HepG2 (cell line): Measurements from ENCODE around the gene ESR2. TPM values are rescaled to one million over a fixed set of nuclear protein-coding genes. Genes with fewer than 3 reads are reported as not detected.

ENCODE experiments used
- ARNT ChIP-seq: fragments of 450-650 bp; IDR thresholded peaks from 2 replicates; pipeline ENCODE4 v1.6.1; 2017
- DMAP1 ChIP-seq: IDR thresholded peaks from 2 replicates; pipeline ENCODE4 v1.6.1; 2016
- HMG20B ChIP-seq: conservative IDR thresholded peaks from 2 replicates; pipeline ENCODE4 v1.6.1; 2016; ENCODE audit warnings: missing genetic modification reagents, missing compliant biosample characterization
- HNRNPK ChIP-seq: fragments of 200-400 bp; formaldehyde crosslinking; IDR thresholded peaks from 2 replicates; pipeline ENCODE4 v1.6.1; 2018; ENCODE audit warnings: low read length, low read depth, moderate library complexity, mild to moderate bottlenecking; ENCODE audit not compliant: poor library complexity, severe bottlenecking
- KLF11 ChIP-seq: IDR thresholded peaks from 2 replicates; pipeline ENCODE4 v1.6.1; 2016; ENCODE audit warnings: missing compliant biosample characterization
- MTF2 ChIP-seq: sonication (generic); formaldehyde crosslinking; IDR thresholded peaks from 2 replicates; pipeline ENCODE4 v1.5.0; 2020; ENCODE audit warnings: missing genetic modification reagents, borderline replicate concordance
- PTBP1 ChIP-seq: fragments of 200-400 bp; formaldehyde crosslinking; IDR thresholded peaks from 2 replicates; pipeline ENCODE4 v1.6.1; 2018; ENCODE audit warnings: low read length, low read depth; ENCODE audit not compliant: poor library complexity, severe bottlenecking
- SMAD9 ChIP-seq: sonication (generic); formaldehyde crosslinking; IDR thresholded peaks from 2 replicates; pipeline ENCODE4 v1.5.1; 2020; ENCODE audit warnings: mild to moderate bottlenecking, missing genetic modification reagents
- SRSF9 ChIP-seq: fragments of 200-400 bp; formaldehyde crosslinking; IDR thresholded peaks from 2 replicates; pipeline ENCODE4 v1.6.1; 2018; ENCODE audit warnings: borderline replicate concordance, mild to moderate bottlenecking, low read depth, low read length; ENCODE audit not compliant: insufficient read depth, poor library complexity, severe bottlenecking
- SYNCRIP ChIP-seq: fragments of 200-400 bp; formaldehyde crosslinking; IDR thresholded peaks from 2 replicates; pipeline ENCODE4 v1.6.1; 2018; ENCODE audit warnings: mild to moderate bottlenecking, low read depth, low read length; ENCODE audit not compliant: insufficient read depth
- ZNF121 ChIP-seq: sonication (generic); formaldehyde crosslinking; IDR thresholded peaks from 2 replicates; pipeline ENCODE4 v1.5.0; 2020; ENCODE audit warnings: mild to moderate bottlenecking, missing genetic modification reagents
- ZNF235 ChIP-seq: sonication (generic); formaldehyde crosslinking; IDR thresholded peaks from 2 replicates; pipeline ENCODE4 v1.8.1; 2023; ENCODE audit warnings: mild to moderate bottlenecking, missing genetic modification reagents, borderline replicate concordance
- ZNF569 ChIP-seq: sonication (generic); formaldehyde crosslinking; IDR thresholded peaks from 2 replicates; pipeline ENCODE4 v1.5.0; 2020; ENCODE audit warnings: mild to moderate bottlenecking, missing genetic modification reagents, moderate library complexity, borderline replicate concordance
- ZNF616 ChIP-seq: sonication (generic); formaldehyde crosslinking; IDR thresholded peaks from 2 replicates; pipeline ENCODE4 v1.5.0; 2020; ENCODE audit warnings: low read depth, mild to moderate bottlenecking, missing genetic modification reagents
- ZNF674 ChIP-seq: sonication (generic); formaldehyde crosslinking; IDR thresholded peaks from 2 replicates; pipeline ENCODE4 v1.5.0; 2020; ENCODE audit warnings: low read depth, mild to moderate bottlenecking, missing genetic modification reagents
- ZNF724P ChIP-seq: sonication (generic); formaldehyde crosslinking; IDR thresholded peaks from 2 replicates; pipeline ENCODE4 v1.8.0; 2022; ENCODE audit warnings: missing genetic modification reagents, borderline replicate concordance
- ZZZ3 ChIP-seq: sonication (generic); formaldehyde crosslinking; IDR thresholded peaks from 2 replicates; pipeline ENCODE4 v1.4.0; 2020; ENCODE audit warnings: missing genetic modification reagents, mild to moderate bottlenecking, borderline replicate concordance
- polyA plus RNA-seq, 8 experiments: library from polyadenylated mRNA; depleted of rRNA in 3 of 8; stranded (reverse) in 7 of 8; unstranded in 1 of 8; fragments of >200 nt; fragmentation: Illumina TruSeq in 4 of 8; extraction: Trizol in 4 of 8; gene quantifications; 2 replicates each; pipeline versions ENCODE4 v1.2.1 to v1.2.3, GENCODE V29; 2011 to 2016; ENCODE audit warnings: low read depth in 4 of 8, missing spikeins in 1 of 8, mixed read lengths in 1 of 8; ENCODE audit not compliant: insufficient read depth in 1 of 8
- total RNA-seq, 5 experiments: library from RNA; depleted of rRNA; stranded (reverse); fragments of >200 nt; fragmentation: Illumina TruSeq; extraction: Trizol; gene quantifications; 2 replicates each; pipeline ENCODE4 v1.2.3, GENCODE V29; 2016; ENCODE audit warnings: low read depth in 1 of 5
- TF ChIP-seq, protein P1 (sequence below): sonication (generic); formaldehyde crosslinking; IDR thresholded peaks from 2 replicates; pipeline ENCODE4 v1.5.1; 2020; ENCODE audit warnings: missing genetic modification reagents, mild to moderate bottlenecking, borderline replicate concordance
- TF ChIP-seq, protein P2 (sequence below): sonication (generic); formaldehyde crosslinking; IDR thresholded peaks from 2 replicates; pipeline ENCODE4 v1.4.0; 2020; ENCODE audit warnings: missing genetic modification reagents
- TF ChIP-seq, protein P3 (sequence below): sonication (generic); formaldehyde crosslinking; conservative IDR thresholded peaks from 2 replicates; pipeline ENCODE4 v1.8.0; 2022; ENCODE audit warnings: low read depth, missing genetic modification reagents
- TF ChIP-seq, protein P4 (sequence below): sonication (generic); formaldehyde crosslinking; IDR thresholded peaks from 2 replicates; pipeline ENCODE4 v1.8.0; 2022; ENCODE audit warnings: mild to moderate bottlenecking, missing genetic modification reagents
- TF ChIP-seq, protein P5 (sequence below): sonication (generic); formaldehyde crosslinking; conservative IDR thresholded peaks from 2 replicates; pipeline ENCODE4 v1.5.0; 2020; ENCODE audit warnings: missing genetic modification reagents

ESR2 gene
- total and polyA plus RNA-seq, 2 of the 13 experiments (the other 11 are each of a cell fraction or from before 2014, with no cell fraction given) = 0.01 to 0.04 TPM

DNA sequence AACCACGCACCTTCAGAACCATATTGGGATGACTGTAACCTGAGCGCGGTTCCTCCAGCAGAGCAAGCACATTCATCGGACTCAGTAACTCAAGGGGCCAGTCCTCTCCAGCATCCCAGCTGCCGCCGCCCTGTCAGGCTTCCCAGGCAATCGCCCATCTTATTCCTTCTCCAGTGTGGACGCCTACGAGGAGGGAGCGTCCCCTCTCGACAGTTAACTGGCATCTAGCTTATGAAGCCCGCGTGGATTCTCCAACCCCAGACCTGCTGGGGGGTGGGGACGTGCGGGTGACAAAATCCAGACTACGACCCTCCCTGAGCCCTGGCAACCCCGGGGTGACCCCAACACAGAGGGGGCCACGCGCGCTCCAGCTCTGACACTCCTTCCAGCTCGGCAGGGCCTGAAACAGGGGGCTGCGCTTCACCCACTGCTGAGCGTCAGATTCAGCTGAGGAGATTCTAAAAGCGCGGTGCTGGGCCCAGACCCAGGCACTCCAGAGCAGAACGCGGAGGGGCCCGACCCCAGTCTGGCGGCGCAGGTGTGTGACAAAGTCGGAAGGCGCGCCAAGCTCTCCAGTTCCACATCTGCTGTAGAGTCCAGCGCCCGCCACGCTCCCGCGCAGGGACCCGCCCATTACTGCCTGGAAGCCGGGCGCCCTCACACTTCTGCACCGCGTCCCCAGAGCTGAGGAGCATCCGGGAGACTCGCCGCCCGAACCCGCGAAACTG, 43.9 kb upstream of the ESR2 start (continued):
- TF ChIP-seq, protein P1, sequence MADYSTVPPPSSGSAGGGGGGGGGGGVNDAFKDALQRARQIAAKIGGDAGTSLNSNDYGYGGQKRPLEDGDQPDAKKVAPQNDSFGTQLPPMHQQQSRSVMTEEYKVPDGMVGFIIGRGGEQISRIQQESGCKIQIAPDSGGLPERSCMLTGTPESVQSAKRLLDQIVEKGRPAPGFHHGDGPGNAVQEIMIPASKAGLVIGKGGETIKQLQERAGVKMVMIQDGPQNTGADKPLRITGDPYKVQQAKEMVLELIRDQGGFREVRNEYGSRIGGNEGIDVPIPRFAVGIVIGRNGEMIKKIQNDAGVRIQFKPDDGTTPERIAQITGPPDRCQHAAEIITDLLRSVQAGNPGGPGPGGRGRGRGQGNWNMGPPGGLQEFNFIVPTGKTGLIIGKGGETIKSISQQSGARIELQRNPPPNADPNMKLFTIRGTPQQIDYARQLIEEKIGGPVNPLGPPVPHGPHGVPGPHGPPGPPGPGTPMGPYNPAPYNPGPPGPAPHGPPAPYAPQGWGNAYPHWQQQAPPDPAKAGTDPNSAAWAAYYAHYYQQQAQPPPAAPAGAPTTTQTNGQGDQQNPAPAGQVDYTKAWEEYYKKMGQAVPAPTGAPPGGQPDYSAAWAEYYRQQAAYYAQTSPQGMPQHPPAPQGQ = no peak
- no peak for TF ChIP-seq ZZZ3 (CRISPR knock-in tag)
- TF ChIP-seq SYNCRIP = no peak
- TF ChIP-seq PTBP1 = peak; percentile 52
- TF ChIP-seq, protein P2, sequence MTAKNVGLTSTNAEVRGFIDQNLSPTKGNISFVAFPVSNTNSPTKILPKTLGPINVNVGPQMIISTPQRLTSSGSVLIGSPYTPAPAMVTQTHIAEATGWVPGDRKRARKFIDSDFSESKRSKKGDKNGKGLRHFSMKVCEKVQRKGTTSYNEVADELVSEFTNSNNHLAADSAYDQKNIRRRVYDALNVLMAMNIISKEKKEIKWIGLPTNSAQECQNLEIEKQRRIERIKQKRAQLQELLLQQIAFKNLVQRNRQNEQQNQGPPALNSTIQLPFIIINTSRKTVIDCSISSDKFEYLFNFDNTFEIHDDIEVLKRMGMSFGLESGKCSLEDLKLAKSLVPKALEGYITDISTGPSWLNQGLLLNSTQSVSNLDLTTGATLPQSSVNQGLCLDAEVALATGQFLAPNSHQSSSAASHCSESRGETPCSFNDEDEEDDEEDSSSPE = no peak
- no peak for TF ChIP-seq ARNT
- TF ChIP-seq ZNF674 (CRISPR knock-in tag) = no peak
- TF ChIP-seq ZNF235 (CRISPR knock-in tag) = 0 out of 2 replicates have a peak, but pooled peaks have one; percentile 14
- TF ChIP-seq ZNF616 (CRISPR knock-in tag) = no peak
- TF ChIP-seq MTF2 = no peak
- no peak for TF ChIP-seq HMG20B
- 0 out of 2 replicates have a peak, but pooled peaks have one; percentile 38 for TF ChIP-seq SMAD9 (CRISPR knock-in tag)
- TF ChIP-seq ZNF121 (CRISPR knock-in tag) = no peak
- TF ChIP-seq, protein P3, sequence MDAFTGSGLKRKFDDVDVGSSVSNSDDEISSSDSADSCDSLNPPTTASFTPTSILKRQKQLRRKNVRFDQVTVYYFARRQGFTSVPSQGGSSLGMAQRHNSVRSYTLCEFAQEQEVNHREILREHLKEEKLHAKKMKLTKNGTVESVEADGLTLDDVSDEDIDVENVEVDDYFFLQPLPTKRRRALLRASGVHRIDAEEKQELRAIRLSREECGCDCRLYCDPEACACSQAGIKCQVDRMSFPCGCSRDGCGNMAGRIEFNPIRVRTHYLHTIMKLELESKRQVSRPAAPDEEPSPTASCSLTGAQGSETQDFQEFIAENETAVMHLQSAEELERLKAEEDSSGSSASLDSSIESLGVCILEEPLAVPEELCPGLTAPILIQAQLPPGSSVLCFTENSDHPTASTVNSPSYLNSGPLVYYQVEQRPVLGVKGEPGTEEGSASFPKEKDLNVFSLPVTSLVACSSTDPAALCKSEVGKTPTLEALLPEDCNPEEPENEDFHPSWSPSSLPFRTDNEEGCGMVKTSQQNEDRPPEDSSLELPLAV = no peak
- no peak for TF ChIP-seq SRSF9
- TF ChIP-seq ZNF724P = no peak
- TF ChIP-seq, protein P4, sequence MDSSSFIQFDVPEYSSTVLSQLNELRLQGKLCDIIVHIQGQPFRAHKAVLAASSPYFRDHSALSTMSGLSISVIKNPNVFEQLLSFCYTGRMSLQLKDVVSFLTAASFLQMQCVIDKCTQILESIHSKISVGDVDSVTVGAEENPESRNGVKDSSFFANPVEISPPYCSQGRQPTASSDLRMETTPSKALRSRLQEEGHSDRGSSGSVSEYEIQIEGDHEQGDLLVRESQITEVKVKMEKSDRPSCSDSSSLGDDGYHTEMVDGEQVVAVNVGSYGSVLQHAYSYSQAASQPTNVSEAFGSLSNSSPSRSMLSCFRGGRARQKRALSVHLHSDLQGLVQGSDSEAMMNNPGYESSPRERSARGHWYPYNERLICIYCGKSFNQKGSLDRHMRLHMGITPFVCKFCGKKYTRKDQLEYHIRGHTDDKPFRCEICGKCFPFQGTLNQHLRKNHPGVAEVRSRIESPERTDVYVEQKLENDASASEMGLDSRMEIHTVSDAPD (CRISPR knock-in tag) = no peak
- peak; percentile 62 for TF ChIP-seq HNRNPK
- no peak for TF ChIP-seq ZNF569 (CRISPR knock-in tag)
- TF ChIP-seq DMAP1 (CRISPR knock-in tag) = peak; percentile 34; the same call in 1 of the 2 replicates
- TF ChIP-seq, protein P5, sequence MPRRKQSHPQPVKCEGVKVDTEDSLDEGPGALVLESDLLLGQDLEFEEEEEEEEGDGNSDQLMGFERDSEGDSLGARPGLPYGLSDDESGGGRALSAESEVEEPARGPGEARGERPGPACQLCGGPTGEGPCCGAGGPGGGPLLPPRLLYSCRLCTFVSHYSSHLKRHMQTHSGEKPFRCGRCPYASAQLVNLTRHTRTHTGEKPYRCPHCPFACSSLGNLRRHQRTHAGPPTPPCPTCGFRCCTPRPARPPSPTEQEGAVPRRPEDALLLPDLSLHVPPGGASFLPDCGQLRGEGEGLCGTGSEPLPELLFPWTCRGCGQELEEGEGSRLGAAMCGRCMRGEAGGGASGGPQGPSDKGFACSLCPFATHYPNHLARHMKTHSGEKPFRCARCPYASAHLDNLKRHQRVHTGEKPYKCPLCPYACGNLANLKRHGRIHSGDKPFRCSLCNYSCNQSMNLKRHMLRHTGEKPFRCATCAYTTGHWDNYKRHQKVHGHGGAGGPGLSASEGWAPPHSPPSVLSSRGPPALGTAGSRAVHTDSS (CRISPR knock-in tag) = no peak
- no peak for TF ChIP-seq KLF11
